B cell (primary cell): ENCODE data around the gene CRELD2. TPM values are rescaled to one million over a fixed set of nuclear protein-coding genes. Genes with fewer than 3 reads are reported as not detected.

ENCODE experiments used
- ATAC-seq: fragments of 200-7000 bp; cut with Tn5 transposase; one replicate; pipeline ENCODE4 v1.10.0; 2021; ENCODE audit warnings: low read depth, mild to moderate bottlenecking, moderate number of reproducible peaks, moderate library complexity
- CTCF ChIA-PET: fragments of 350-600 bp; sonication (Branson Sonifier 250); formaldehyde crosslinking; loops from one replicate; lab custom pipeline; 2021; ENCODE audit warnings: antibody characterized with exemption, inconsistent platforms; lab: Charles Lee
- POLR2A ChIA-PET: fragments of 350-600 bp; sonication (Branson Sonifier 250); formaldehyde crosslinking; loops from one replicate; lab custom pipeline; 2021; ENCODE audit warnings: antibody characterized with exemption; lab: Charles Lee
- DNase-seq: peaks from one replicate; pipeline ENCODE4 v3.0.0; 2013
- H2AFZ ChIP-seq: 2 replicates; pipeline ENCODE4 v1.6.1; 2012; ENCODE audit warnings: mild to moderate bottlenecking, low read depth, low read length; ENCODE audit not compliant: insufficient read depth, poor library complexity, severe bottlenecking
- H3K27ac ChIP-seq, 2 donors: 1 replicate in 1 of 2; 2 replicates in 1 of 2; pipeline ENCODE4 v1.5.1; 2012 to 2013; ENCODE audit warnings: low read length in 2 of 2, mild to moderate bottlenecking in 2 of 2, moderate library complexity in 1 of 2
- H3K27me3 ChIP-seq, 4 experiments: fragments of 200-600 bp in 1 of 4; sonication (generic) in 1 of 4; replicated peaks in 1 of 4; 1 replicate in 2 of 4; 2 replicates in 2 of 4; pipeline versions ENCODE4 v1.6.1 to v1.7.0; 2013 to 2016; ENCODE audit warnings: low read length in 3 of 4, mild to moderate bottlenecking in 2 of 4, mixed read lengths in 1 of 4, moderate library complexity in 1 of 4; ENCODE audit not compliant: insufficient read depth in 4 of 4, control insufficient read depth in 3 of 4; ENCODE audit errors: control extremely low read depth in 1 of 4
- H3K36me3 ChIP-seq, 2 experiments: replicated peaks in 1 of 2; 1 replicate in 1 of 2; 2 replicates in 1 of 2; pipeline versions ENCODE4 v1.6.1 to v1.7.1; 2013; ENCODE audit warnings: low read length in 1 of 2; ENCODE audit not compliant: insufficient read depth in 2 of 2, control insufficient read depth in 1 of 2; ENCODE audit errors: control extremely low read depth in 1 of 2, extremely low read depth in 1 of 2
- H3K4me1 ChIP-seq, 2 donors: fragments of 200-600 bp in 1 of 2; sonication (generic) in 1 of 2; 1 replicate in 1 of 2; 2 replicates in 1 of 2; pipeline versions ENCODE4 v1.5.1 to v1.6.1; 2013 to 2017; ENCODE audit warnings: low read length in 2 of 2; ENCODE audit not compliant: control insufficient read depth in 2 of 2, insufficient read depth in 2 of 2
- H3K4me2 ChIP-seq: replicated peaks from 2 replicates; pipeline ENCODE3; 2012; ENCODE audit warnings: mild to moderate bottlenecking, low read depth, low read length; ENCODE audit not compliant: poor library complexity, severe bottlenecking
- H3K4me3 ChIP-seq, 5 experiments: fragments of 200-600 bp in 1 of 5; sonication (generic) in 1 of 5; 1 replicate in 3 of 5; 2 replicates in 2 of 5; pipeline versions ENCODE4 v1.5.1 to v1.7.0; 2011 to 2016; ENCODE audit warnings: low read length in 4 of 5, mild to moderate bottlenecking in 4 of 5, low read depth in 2 of 5, control low read depth in 1 of 5, moderate library complexity in 1 of 5; ENCODE audit not compliant: insufficient read depth in 1 of 5; ENCODE audit errors: control extremely low read depth in 1 of 5, extremely low read depth in 1 of 5
- H3K79me2 ChIP-seq: fragments of 200-600 bp; sonication (generic); one replicate; pipeline ENCODE4 v1.6.0; 2016; ENCODE audit warnings: low read length; ENCODE audit not compliant: control insufficient read depth, insufficient read depth
- H3K9ac ChIP-seq: fragments of 200-600 bp; sonication (generic); 2 replicates; pipeline ENCODE4 v1.6.1; 2017; ENCODE audit warnings: mild to moderate bottlenecking, low read length, moderate library complexity
- H3K9me3 ChIP-seq, 3 donors: one replicate each; pipeline versions ENCODE4 v1.6.1 to v1.7.1; 2013; ENCODE audit warnings: low read length in 2 of 3; ENCODE audit not compliant: control insufficient read depth in 2 of 3, insufficient read depth in 1 of 3; ENCODE audit errors: control extremely low read depth in 1 of 3
- H4K20me1 ChIP-seq: 2 replicates; pipeline ENCODE4 v1.6.0; 2012; ENCODE audit warnings: mild to moderate bottlenecking, low read length; ENCODE audit not compliant: insufficient read depth, control insufficient read depth, poor library complexity, severe bottlenecking
- H3K27ac Mint-ChIP-seq: one replicate; pipeline ENCODE4 v1.8.0; 2021; ENCODE audit warnings: mixed read lengths
- H3K27me3 Mint-ChIP-seq: one replicate; pipeline ENCODE4 v1.8.0; 2021; ENCODE audit warnings: mixed read lengths
- H3K4me1 Mint-ChIP-seq: one replicate; pipeline ENCODE4 v1.8.0; 2021; ENCODE audit warnings: mixed read lengths
- H3K4me3 Mint-ChIP-seq: one replicate; pipeline ENCODE4 v1.8.0; 2021; ENCODE audit warnings: mixed read lengths
- H3K9me3 Mint-ChIP-seq: one replicate; pipeline ENCODE4 v1.8.0; 2022; ENCODE audit warnings: mixed read lengths; ENCODE audit not compliant: insufficient read depth
- EZH2 ChIP-seq: IDR thresholded peaks from 2 replicates; pipeline ENCODE4 v1.6.1; 2012; ENCODE audit warnings: borderline replicate concordance, low read depth, mild to moderate bottlenecking, moderate library complexity, low read length; ENCODE audit not compliant: insufficient read depth, poor library complexity, severe bottlenecking
- WGBS: methylation state at CpG from one replicate; pipeline ENCODE4 v1.1.5; 2013; ENCODE audit warnings: missing lambda C conversion rate; ENCODE audit not compliant: insufficient coverage; 5-methylcytosine and 5-hydroxymethylcytosine counted together
- intact Hi-C: fragments of 100-400 bp; cut with micrococcal nuclease; formaldehyde crosslinking; loops from one replicate; pipeline ENCODE4 v1.10.0; 2022
- polyA plus RNA-seq: library from polyadenylated mRNA; depleted of rRNA; stranded (reverse); fragments of >200 nt; gene quantifications from 2 replicates; pipeline ENCODE4 v1.2.3, GENCODE V29; 2012
- total RNA-seq, 2 donors: library from RNA; stranded (reverse); fragments of 120-200 nt in 1 of 2; gene quantifications; 1 replicate in 1 of 2; 2 replicates in 1 of 2; pipeline versions ENCODE4 v1.2.3 to v1.2.4, GENCODE V29; 2013 to 2022
- TF ChIP-seq, protein P1 (sequence below): fragments of 200-600 bp; IDR thresholded peaks from one replicate; pipeline ENCODE4 v1.8.0; 2022; ENCODE audit warnings: antibody characterized with exemption, mild to moderate bottlenecking

Gene CRELD2
- total and polyA plus RNA-seq, 2 donors (not counting 1 experiment from before 2014, with no cell fraction given), result 35.9 to 41.9 TPM

DNA sequence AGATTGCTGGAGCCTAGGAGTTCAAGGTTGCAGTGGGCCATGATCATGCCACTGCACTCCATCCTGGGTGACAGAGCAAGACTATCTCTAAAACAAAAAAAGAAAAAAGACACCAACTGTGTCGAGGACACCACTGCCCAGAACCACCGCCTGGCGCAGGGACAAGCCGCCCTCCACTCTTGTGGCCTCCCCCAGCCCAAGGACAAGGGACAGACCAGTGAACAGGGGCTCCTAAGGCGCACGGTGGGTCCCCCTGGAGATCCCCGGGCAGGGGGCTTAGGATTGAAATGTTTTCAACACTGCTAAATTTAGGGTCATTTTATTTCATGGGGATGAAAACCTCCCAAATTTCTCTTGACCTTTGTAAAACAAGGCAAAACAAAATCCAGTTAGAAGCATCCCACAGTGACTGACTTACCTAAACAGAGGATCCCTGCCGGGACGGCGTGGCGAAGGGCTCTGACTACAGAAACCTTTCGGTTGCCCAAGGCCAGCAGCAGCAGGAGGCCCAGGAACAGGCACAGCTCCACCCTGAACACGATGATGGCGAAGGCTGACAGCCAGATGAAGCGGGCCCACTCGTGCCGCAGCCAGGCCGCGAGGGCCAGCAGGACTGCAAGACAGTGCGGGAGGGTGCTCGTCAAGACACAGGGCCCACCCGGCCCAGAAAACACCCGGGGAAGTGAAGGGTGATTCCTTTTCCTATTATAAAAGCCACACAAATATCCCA is 8.8 kb upstream of the CRELD2 start:
- H3K27me3 Mint-ChIP-seq, result no peaks in the 10 kb centered on the region
- H3K27ac Mint-ChIP-seq, result no peak overlapping the region
- H3K4me3 Mint-ChIP-seq, result no peak overlapping the region
- no peak overlapping the region for H3K27ac ChIP-seq
- H4K20me1 ChIP-seq, result peaks cover 39% of the 10 kb centered on the region
- H3K9me3 ChIP-seq, result no peaks in the 10 kb centered on the region
- no peak overlapping the region for H3K9ac ChIP-seq
- H3K4me1 ChIP-seq, result no peaks in the 10 kb centered on the region
- H3K4me3 ChIP-seq, result no peak overlapping the region
- H3K4me1 Mint-ChIP-seq, result no peaks in the 10 kb centered on the region
- WGBS, result 95% methylated on average over 20 of the region's 23 CpGs
- no peaks in the 10 kb centered on the region for H3K27me3 ChIP-seq
- no peak for TF ChIP-seq EZH2
- TF ChIP-seq, protein P1, sequence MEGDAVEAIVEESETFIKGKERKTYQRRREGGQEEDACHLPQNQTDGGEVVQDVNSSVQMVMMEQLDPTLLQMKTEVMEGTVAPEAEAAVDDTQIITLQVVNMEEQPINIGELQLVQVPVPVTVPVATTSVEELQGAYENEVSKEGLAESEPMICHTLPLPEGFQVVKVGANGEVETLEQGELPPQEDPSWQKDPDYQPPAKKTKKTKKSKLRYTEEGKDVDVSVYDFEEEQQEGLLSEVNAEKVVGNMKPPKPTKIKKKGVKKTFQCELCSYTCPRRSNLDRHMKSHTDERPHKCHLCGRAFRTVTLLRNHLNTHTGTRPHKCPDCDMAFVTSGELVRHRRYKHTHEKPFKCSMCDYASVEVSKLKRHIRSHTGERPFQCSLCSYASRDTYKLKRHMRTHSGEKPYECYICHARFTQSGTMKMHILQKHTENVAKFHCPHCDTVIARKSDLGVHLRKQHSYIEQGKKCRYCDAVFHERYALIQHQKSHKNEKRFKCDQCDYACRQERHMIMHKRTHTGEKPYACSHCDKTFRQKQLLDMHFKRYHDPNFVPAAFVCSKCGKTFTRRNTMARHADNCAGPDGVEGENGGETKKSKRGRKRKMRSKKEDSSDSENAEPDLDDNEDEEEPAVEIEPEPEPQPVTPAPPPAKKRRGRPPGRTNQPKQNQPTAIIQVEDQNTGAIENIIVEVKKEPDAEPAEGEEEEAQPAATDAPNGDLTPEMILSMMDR, result no peak
- H3K4me2 ChIP-seq, result no peak overlapping the region
- CTCF ChIA-PET, result no interaction called here
- DNase-seq (no peak), ATAC-seq (no peak)
- H2AFZ ChIP-seq, result no peak overlapping the region
- intact Hi-C loops, result no loop called here
- H3K36me3 ChIP-seq, result peaks cover 0 to 55% of the 10 kb centered on the region in 2 experiments
- no peaks in the 10 kb centered on the region for H3K9me3 Mint-ChIP-seq
- POLR2A ChIA-PET, result no interaction called here
- peaks cover 57% of the 10 kb centered on the region for H3K79me2 ChIP-seq
